IMR-90 (cell line): ENCODE results near the gene SLC13A5. TPM values are rescaled to one million over a fixed set of nuclear protein-coding genes. Genes with fewer than 3 reads are reported as not detected.

ENCODE experiments used
- ATAC-seq: fragments of 200-7000 bp; cut with Tn5 transposase; 2 replicates; pipeline ENCODE4 v1.9.1; 2020; ENCODE audit warnings: low read depth, mild to moderate bottlenecking, moderate library complexity
- BruUV-seq: library from RNA; stranded (reverse); fragments of 400-500 nt; replicated peaks from 2 replicates; lab custom pipeline; 2021; lab: Mats Ljungman, UMichigan
- CTCF ChIA-PET: fragments of 300-600 bp; formaldehyde crosslinking; extraction: SDS; loops from one replicate; lab custom pipeline; 2021; ENCODE audit warnings: antibody characterized with exemption; lab: Yijun Ruan, JAX
- POLR2A ChIA-PET: fragments of 300-600 bp; sonication (Branson Sonifier 250); formaldehyde crosslinking; loops from one replicate; lab custom pipeline; 2022; ENCODE audit warnings: antibody characterized with exemption; ENCODE audit not compliant: unreplicated experiment; lab: Charles Lee
- DNase-seq: peaks from one replicate; pipeline ENCODE4 v3.0.0; 2013
- H2AFZ ChIP-seq: replicated peaks from 2 replicates; pipeline ENCODE3; 2013; ENCODE audit warnings: low read length, mild to moderate bottlenecking; ENCODE audit not compliant: poor library complexity
- H2AK5ac ChIP-seq: 2 replicates; pipeline ENCODE4 v1.6.1; 2013; ENCODE audit warnings: low read depth, low read length, inconsistent platforms
- H2AK9ac ChIP-seq: replicated peaks from 2 replicates; pipeline ENCODE3; 2013; ENCODE audit warnings: mild to moderate bottlenecking, low read depth, low read length, moderate library complexity; ENCODE audit not compliant: poor library complexity
- H2BK120ac ChIP-seq: 2 replicates; pipeline ENCODE4 v1.6.1; 2013; ENCODE audit warnings: low read depth, low read length, inconsistent platforms
- H2BK15ac ChIP-seq: 3 replicates; pipeline ENCODE4 v1.6.1; 2013; ENCODE audit warnings: low read depth, low read length, inconsistent platforms
- H2BK20ac ChIP-seq: 2 replicates; pipeline ENCODE4 v1.6.1; 2013; ENCODE audit warnings: low read depth, mild to moderate bottlenecking, inconsistent platforms, low read length, moderate library complexity
- H2BK5ac ChIP-seq: 2 replicates; pipeline ENCODE4 v1.6.1; 2013; ENCODE audit warnings: mild to moderate bottlenecking, low read depth, low read length, inconsistent platforms; ENCODE audit not compliant: poor library complexity, severe bottlenecking
- H3K14ac ChIP-seq: replicated peaks from 2 replicates; pipeline ENCODE4 v1.6.1; 2013; ENCODE audit warnings: low read depth, low read length, inconsistent platforms
- H3K18ac ChIP-seq: 2 replicates; pipeline ENCODE4 v1.6.1; 2013; ENCODE audit warnings: low read depth, low read length, control low read depth
- H3K23ac ChIP-seq: 2 replicates; pipeline ENCODE4 v1.6.1; 2013; ENCODE audit warnings: low read depth, low read length, inconsistent platforms
- H3K27ac ChIP-seq: 2 replicates; pipeline ENCODE4 v1.5.1; 2013; ENCODE audit warnings: mild to moderate bottlenecking, control low read depth, low read length; ENCODE audit not compliant: insufficient read depth
- H3K27me3 ChIP-seq: 2 replicates; pipeline ENCODE4 v1.6.1; 2013; ENCODE audit warnings: low read length; ENCODE audit not compliant: control insufficient read depth, insufficient read depth
- H3K36me3 ChIP-seq: 2 replicates; pipeline ENCODE4 v1.6.1; 2013; ENCODE audit warnings: low read length, mixed read lengths; ENCODE audit not compliant: control insufficient read depth, insufficient read depth
- H3K4ac ChIP-seq: 2 replicates; pipeline ENCODE4 v1.6.1; 2013; ENCODE audit warnings: low read depth, low read length, inconsistent platforms
- H3K4me1 ChIP-seq: 2 replicates; pipeline ENCODE4 v1.6.1; 2013; ENCODE audit warnings: low read length, mixed read lengths; ENCODE audit not compliant: control insufficient read depth, insufficient read depth
- H3K4me2 ChIP-seq: 2 replicates; pipeline ENCODE4 v1.6.1; 2013; ENCODE audit warnings: low read depth, mild to moderate bottlenecking, control low read depth, low read length, moderate library complexity
- H3K4me3 ChIP-seq: 2 replicates; pipeline ENCODE4 v1.5.1; 2013; ENCODE audit warnings: low read depth, mild to moderate bottlenecking, control low read depth, low read length, moderate library complexity; ENCODE audit not compliant: insufficient read depth
- H3K56ac ChIP-seq: 2 replicates; pipeline ENCODE4 v1.6.1; 2013; ENCODE audit warnings: low read length, inconsistent platforms; ENCODE audit not compliant: insufficient read depth; ENCODE audit errors: extremely low read depth
- H3K79me1 ChIP-seq, 2 experiments: 2 replicates each; pipeline ENCODE4 v1.6.1; 2013; ENCODE audit warnings: low read length in 2 of 2, inconsistent platforms in 1 of 2, low read depth in 1 of 2
- H3K9ac ChIP-seq: 2 replicates; pipeline ENCODE4 v1.6.1; 2013; ENCODE audit warnings: low read depth, low read length, control low read depth
- H3K9me1 ChIP-seq: 2 replicates; pipeline ENCODE4 v1.6.1; 2013; ENCODE audit warnings: low read length, inconsistent platforms; ENCODE audit not compliant: insufficient read depth
- H3K9me3 ChIP-seq: 2 replicates; pipeline ENCODE4 v1.6.1; 2013; ENCODE audit warnings: low read length; ENCODE audit not compliant: control insufficient read depth, insufficient read depth
- H4K20me1 ChIP-seq: 2 replicates; pipeline ENCODE4 v1.6.1; 2013; ENCODE audit warnings: low read length, inconsistent platforms; ENCODE audit not compliant: insufficient read depth
- H4K5ac ChIP-seq: 2 replicates; pipeline ENCODE4 v1.6.1; 2013; ENCODE audit warnings: mild to moderate bottlenecking, low read depth, low read length, control low read depth
- H4K8ac ChIP-seq, 2 experiments: 2 replicates each; pipeline ENCODE4 v1.6.1; 2013; ENCODE audit warnings: low read depth in 2 of 2, low read length in 2 of 2, control low read depth in 1 of 2, inconsistent platforms in 1 of 2
- H4K91ac ChIP-seq: 2 replicates; pipeline ENCODE4 v1.6.1; 2013; ENCODE audit warnings: low read depth, low read length, inconsistent platforms; ENCODE audit not compliant: insufficient read depth
- BHLHE40 ChIP-seq: fragments of 150-350 bp; IDR thresholded peaks from 2 replicates; pipeline ENCODE4 v1.6.1; 2016; ENCODE audit warnings: mild to moderate bottlenecking, low read depth, low read length
- CHD1 ChIP-seq: IDR thresholded peaks from 2 replicates; pipeline ENCODE4 v1.6.1; 2012; ENCODE audit warnings: low read depth, low read length, improper control_type of control experiment
- CTCF ChIP-seq: conservative IDR thresholded peaks from 2 replicates; pipeline ENCODE4 v1.5.1; 2012; ENCODE audit warnings: mild to moderate bottlenecking, low read depth, low read length, improper control_type of control experiment
- ELK1 ChIP-seq: fragments of 150-350 bp; IDR thresholded peaks from 2 replicates; pipeline ENCODE4 v1.6.1; 2016; ENCODE audit warnings: low read depth, mild to moderate bottlenecking, low read length, moderate library complexity, borderline replicate concordance
- FOS ChIP-seq: fragments of 150-350 bp; IDR thresholded peaks from 2 replicates; pipeline ENCODE4 v1.6.1; 2016; ENCODE audit warnings: low read depth, low read length
- MAFK ChIP-seq: IDR thresholded peaks from 2 replicates; pipeline ENCODE4 v1.6.1; 2012; ENCODE audit warnings: low read depth, low read length, improper control_type of control experiment
- MXI1 ChIP-seq: IDR thresholded peaks from 2 replicates; pipeline ENCODE4 v1.6.1; 2012; ENCODE audit warnings: low read depth, mild to moderate bottlenecking, low read length, moderate library complexity, borderline replicate concordance
- POLR2A ChIP-seq: IDR thresholded peaks from 2 replicates; pipeline ENCODE4 v1.6.1; 2012; ENCODE audit warnings: mild to moderate bottlenecking, low read depth, low read length
- RAD21 ChIP-seq: IDR thresholded peaks from 2 replicates; pipeline ENCODE4 v1.6.1; 2012; ENCODE audit warnings: low read length, improper control_type of control experiment
- RFX5 ChIP-seq: IDR thresholded peaks from 2 replicates; pipeline ENCODE4 v1.8.0; 2012; ENCODE audit warnings: low read depth, mild to moderate bottlenecking, low read length, moderate library complexity
- SMC3 ChIP-seq: fragments of 150-350 bp; IDR thresholded peaks from 2 replicates; pipeline ENCODE4 v1.6.1; 2016; ENCODE audit warnings: low read depth, mild to moderate bottlenecking, antibody characterized with exemption, low read length, moderate library complexity
- USF2 ChIP-seq: fragments of 150-350 bp; IDR thresholded peaks from 2 replicates; pipeline ENCODE4 v1.6.1; 2017; ENCODE audit warnings: mild to moderate bottlenecking, antibody characterized with exemption, low read length, low read depth
- WGBS, 2 experiments: methylation state at CpG; one replicate each; pipeline versions ENCODE4 v1.1.5 to v1.1.7; 2013; ENCODE audit warnings: missing lambda C conversion rate in 2 of 2; ENCODE audit not compliant: insufficient read length in 1 of 2; ENCODE audit errors: extremely low coverage in 2 of 2; 5-methylcytosine and 5-hydroxymethylcytosine counted together
- dilution Hi-C: fragments of 300-500 bp; cut with HindIII; formaldehyde crosslinking; loops from one replicate; pipeline ENCODE4 v1.14.3; 2018; ENCODE audit warnings: low sequenced_read_pairs; ENCODE audit not compliant: unreplicated experiment
- in situ Hi-C: fragments of 300-500 bp; cut with MboI; formaldehyde crosslinking; loops from 3 replicates; pipeline ENCODE4 v1.14.3; 2019; ENCODE audit warnings: low sequenced_read_pairs, inconsistent platforms, mixed read lengths
- intact Hi-C: fragments of 100-400 bp; cut with micrococcal nuclease; formaldehyde crosslinking; loops from 2 replicates; pipeline ENCODE4 v1.10.0; 2022
- polyA plus RNA-seq, 3 experiments: library from polyadenylated mRNA; depleted of rRNA; stranded (reverse); fragments of >200 nt; gene quantifications; 2 replicates each; pipeline ENCODE4 v1.2.3, GENCODE V29; 2012; ENCODE audit warnings: low replicate concordance in 1 of 3
- total RNA-seq: library from RNA; depleted of rRNA; stranded (reverse); fragments of >200 nt; gene quantifications from 2 replicates; pipeline ENCODE4 v1.2.3, GENCODE V29; 2012

SLC13A5 gene
- total and polyA plus RNA-seq, 2 of the 4 experiments (the other 2 are of a cell fraction): not detected

GRCh38 chr17:6651919-6652452, 61.2 kb downstream of the SLC13A5 start (continued):
- TF ChIP-seq CHD1: no peak

- in situ Hi-C loops: no loop called here
- 2% methylated on average over 9 of the region's 35 CpGs; no CpG with 5 or more reads in 1 of the 2 experiments for WGBS, 2 experiments
- TF ChIP-seq USF2 (no peak), CTCF (no peak), POLR2A (peak; percentile 90), MXI1 (peak; percentile 58), RFX5 (no peak), MAFK (no peak), SMC3 (no peak), RAD21 (no peak), FOS (no peak), BHLHE40 (no peak), ELK1 (no peak)
These were observed 61.7 kb downstream of the SLC13A5 start, which contains the start of the genes C17orf100 and MED31 for GRCh38 chr17:6651354-6651918. Gene C17orf100, plus strand, starts transcription at chr17:6651762. Its CDS starts 152 bp downstream, at chr17:6651914. Gene MED31, minus strand, starts transcription at chr17:6651605. Its CDS starts 77 bp downstream, at chr17:6651528.

More at GRCh38 chr17:6651354-6651918, 61.7 kb downstream of the SLC13A5 start, which contains the start of the genes C17orf100 and MED31:
- intact Hi-C loops (loop anchor here (10.0 kb wide), 1 partner anchor 1067 kb away; the partner anchor contains the start of gene NLRP1), dilution Hi-C loops (no loop called here)
- ChIA-PET CTCF (no interaction called here), POLR2A (no interaction called here)
- Histone ChIP-seq H3K56ac (peak within 1 kb of the TSS; percentile 72), H4K5ac (peak within 1 kb of the TSS; percentile 85), H3K4me3 (peak within 1 kb of the TSS; percentile 90), H3K79me1 (peaks cover 9 to 34% of the 10 kb centered on the region in 2 experiments; a peak in 3 of 4 replicates), H2AK5ac (peak within 1 kb of the TSS; percentile 88), H4K8ac (peak within 1 kb of the TSS; percentile 30 to 98), H2BK15ac (no peak within 1 kb of the TSS; the same call in 2 of the 3 replicates), H2BK120ac (peak within 1 kb of the TSS; percentile 65), H3K9ac (peak within 1 kb of the TSS; percentile 88), H3K4me1 (0 out of 2 replicates have a peak, but pooled peaks cover 6% of the 10 kb centered on the region), H2BK20ac (no peak within 1 kb of the TSS), H3K9me1 (peaks cover 8% of the 10 kb centered on the region; the same call in 1 of the 2 replicates), H2AK9ac (peak within 1 kb of the TSS; percentile 92), H4K91ac (peak within 1 kb of the TSS; percentile 72), H3K36me3 (peaks cover 6% of the 10 kb centered on the region), H3K18ac (peak within 1 kb of the TSS; percentile 64), H3K27me3 (peaks cover 20% of the 10 kb centered on the region), H3K23ac (peak within 1 kb of the TSS; percentile 68), H3K14ac (peak within 1 kb of the TSS; percentile 89), H3K4ac (peak within 1 kb of the TSS; percentile 84), H4K20me1 (peaks cover 11% of the 10 kb centered on the region), H2AFZ (peak within 1 kb of the TSS; percentile 99), H3K9me3 (no peaks in the 10 kb centered on the region; the same call in 1 of the 2 replicates), H3K27ac (peak within 1 kb of the TSS; percentile 73), H3K4me2 (peak within 1 kb of the TSS; percentile 92), H2BK5ac (peak within 1 kb of the TSS; percentile 44)
- BruUV-seq: no TSS peak
- ATAC-seq: peak; percentile 98
- peak; percentile 85 for DNase-seq
